Esophagus (tissue), 2 donors: ENCODE results near the gene CYP27C1. TPM values are rescaled to one million over a fixed set of nuclear protein-coding genes. Genes with fewer than 3 reads are reported as not detected.

Experiments used
- H3K27ac ChIP-seq, 2 donors: one replicate each; pipeline ENCODE4 v1.5.1; 2013; ENCODE audit warnings: low read depth in 2 of 2, mild to moderate bottlenecking in 2 of 2, inconsistent platforms in 1 of 2, low read length in 1 of 2, moderate library complexity in 1 of 2
- H3K27me3 ChIP-seq, 2 donors: one replicate each; pipeline ENCODE4 v1.6.1; 2013; ENCODE audit warnings: low read length in 2 of 2, control low read depth in 1 of 2, mild to moderate bottlenecking in 1 of 2; ENCODE audit not compliant: insufficient read depth in 2 of 2, control insufficient read depth in 1 of 2
- H3K36me3 ChIP-seq, 2 donors: one replicate each; pipeline ENCODE4 v1.6.1; 2013; ENCODE audit warnings: low read length in 1 of 2; ENCODE audit not compliant: control insufficient read depth in 2 of 2, insufficient read depth in 2 of 2
- H3K4me1 ChIP-seq, 2 donors: one replicate each; pipeline ENCODE4 v1.6.1; 2013; ENCODE audit warnings: low read length in 1 of 2; ENCODE audit not compliant: control insufficient read depth in 2 of 2, insufficient read depth in 2 of 2
- H3K4me3 ChIP-seq, 2 donors: one replicate each; pipeline ENCODE4 v1.5.1; 2013; ENCODE audit warnings: low read length in 2 of 2, mild to moderate bottlenecking in 2 of 2, low read depth in 1 of 2, moderate library complexity in 1 of 2
- H3K9me3 ChIP-seq, 2 donors: one replicate each; pipeline ENCODE4 v1.6.1; 2013; ENCODE audit warnings: mild to moderate bottlenecking in 2 of 2, low read depth in 1 of 2, low read length in 1 of 2, moderate library complexity in 1 of 2; ENCODE audit not compliant: control insufficient read depth in 2 of 2, insufficient read depth in 1 of 2
- WGBS, 2 donors: extraction: QIAGEN DNeasy Blood & Tissue Kit; methylation state at CpG; one replicate each; pipeline ENCODE4 v1.1.7; 2013; 5-methylcytosine and 5-hydroxymethylcytosine counted together
- polyA plus RNA-seq, 2 donors: library from polyadenylated mRNA; stranded (reverse); fragments of 200-250 nt; gene quantifications; one replicate each; pipeline ENCODE4 v1.2.3, GENCODE V29; 2013
- donor health status: healthy with polysubstance abuse.
- donor health status: Bipolar disorder and iron deficiency.

Gene CYP27C1
- polyA plus RNA-seq, 2 donors: 0.80 to 1.4 TPM

DNA sequence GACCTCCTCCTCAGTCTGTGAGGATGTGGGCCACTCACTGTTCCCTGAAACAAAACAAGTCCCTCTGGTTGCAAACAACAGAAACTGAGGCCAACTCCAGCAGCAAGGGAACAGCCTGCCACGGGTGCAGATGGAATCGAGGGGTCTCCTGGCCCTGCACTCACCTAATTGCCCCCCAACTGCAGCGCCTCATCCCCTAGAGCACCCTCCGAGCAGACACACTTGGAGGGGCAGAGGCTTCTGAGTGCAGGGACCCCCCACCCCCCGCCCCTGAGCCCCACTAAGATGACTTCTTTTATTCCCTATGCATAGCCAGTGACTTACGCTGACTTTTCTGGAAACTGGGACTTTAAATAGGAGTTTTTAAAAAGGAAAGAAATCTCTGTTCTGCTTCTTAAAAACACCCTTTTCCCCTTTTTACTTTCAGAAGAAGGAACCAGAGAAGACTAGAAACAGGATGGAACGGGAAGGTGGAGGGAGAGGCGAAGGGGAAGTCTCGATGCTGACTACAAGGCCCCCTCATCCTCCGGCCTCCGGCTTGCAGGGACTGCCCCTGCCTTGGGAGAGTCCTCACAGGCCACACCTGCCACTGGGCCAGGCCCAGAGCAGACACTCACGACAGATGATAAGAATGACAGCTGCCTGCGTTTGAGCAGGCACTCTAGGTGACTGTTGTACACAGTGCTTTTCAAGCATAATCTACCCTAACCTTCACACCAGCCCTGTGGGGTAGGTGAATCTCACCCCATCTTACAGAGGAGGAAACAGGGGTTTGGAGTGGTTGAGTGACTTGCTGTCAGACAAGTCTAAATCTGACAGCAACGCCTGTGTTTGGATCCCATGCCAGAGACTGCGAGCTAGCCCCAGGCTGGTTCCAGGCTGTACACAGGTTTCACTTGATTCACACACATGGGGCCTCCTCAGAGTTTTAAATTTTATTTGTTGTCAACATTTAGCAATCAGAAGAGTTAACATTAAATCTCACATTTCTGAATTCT lies 85.0 kb downstream of the CYP27C1 start:
- Histone ChIP-seq H3K4me1 (no peaks in the 10 kb centered on the region), H3K4me3 (no peak overlapping the region), H3K36me3 (no peaks in the 10 kb centered on the region), H3K9me3 (no peaks in the 10 kb centered on the region), H3K27me3 (no peaks in the 10 kb centered on the region), H3K27ac (no peak overlapping the region)
- 69 to 77% methylated on average over 15 of the region's 15 CpGs for WGBS, 2 donors

DNA sequence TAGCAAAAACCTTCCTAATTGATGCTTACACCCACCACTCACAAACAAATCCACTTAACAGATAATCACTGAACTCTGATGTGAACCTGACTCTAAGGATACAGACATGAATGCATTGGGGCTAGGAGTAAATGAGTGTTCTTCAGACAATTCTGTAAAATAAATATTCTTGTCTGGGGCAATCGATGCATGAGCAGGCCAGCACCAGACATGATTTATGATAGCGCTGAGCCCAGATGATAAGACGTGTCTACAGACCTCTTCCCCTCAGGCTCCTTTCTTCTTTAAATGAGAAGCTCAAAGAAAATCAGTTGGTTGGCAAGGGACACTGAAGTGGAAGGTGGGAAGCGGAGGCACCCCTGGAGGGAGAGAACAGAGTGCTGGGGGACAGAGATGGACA lies 85.9 kb downstream of the CYP27C1 start:
- WGBS, 2 donors: 71 to 75% methylated on average over 4 of the region's 4 CpGs
- Histone ChIP-seq H3K4me3 (no peak overlapping the region), H3K9me3 (no peaks in the 10 kb centered on the region), H3K27me3 (no peaks in the 10 kb centered on the region), H3K27ac (no peak overlapping the region), H3K36me3 (no peaks in the 10 kb centered on the region), H3K4me1 (no peaks in the 10 kb centered on the region)

Other genes with a start within 250 kb of the CYP27C1 start
- gene BIN1, start 113.1 kb downstream of the CYP27C1 start, polyA plus RNA-seq: 1 to 10 TPM; 4.6 to 7.9 TPM
- gene ERCC3, start 73.8 kb upstream of the CYP27C1 start, polyA plus RNA-seq: 10 to 100 TPM; 13.2 to 21.6 TPM
- gene MAP3K2, start 167.7 kb upstream of the CYP27C1 start, polyA plus RNA-seq: 1 to 10 TPM; 3.5 TPM
- gene PROC, start 198.1 kb upstream of the CYP27C1 start, polyA plus RNA-seq: under 1 TPM; 0.19 to 0.20 TPM